WERI-Rb-1 (cell line): Measurements from ENCODE around the gene GDF9.

Source experiments
- DNase-seq: peaks from one replicate; pipeline ENCODE4 v3.0.0-alpha.2; 2020
- H3K27ac ChIP-seq: fragments of 250-450 bp; sonication (Bioruptor Pico); 2 replicates; pipeline ENCODE4 v1.5.1; 2020; ENCODE audit warnings: mild to moderate bottlenecking, moderate library complexity
- H3K27me3 ChIP-seq: fragments of 250-450 bp; sonication (Bioruptor Pico); 2 replicates; pipeline ENCODE4 v1.5.1; 2021; ENCODE audit warnings: mild to moderate bottlenecking, low read depth, moderate library complexity; ENCODE audit not compliant: insufficient read depth, severe bottlenecking
- H3K36me3 ChIP-seq: fragments of 250-450 bp; sonication (Bioruptor Pico); 2 replicates; pipeline ENCODE4 v1.5.1; 2020; ENCODE audit warnings: mild to moderate bottlenecking, moderate library complexity
- H3K4me3 ChIP-seq: 2 replicates; pipeline ENCODE4 v1.5.1; 2011; ENCODE audit warnings: low read depth, mild to moderate bottlenecking, control low read depth, low read length
- H3K9me3 ChIP-seq: fragments of 250-450 bp; sonication (Bioruptor Pico); 2 replicates; pipeline ENCODE4 v1.5.1; 2021; ENCODE audit warnings: mild to moderate bottlenecking, moderate library complexity; ENCODE audit not compliant: severe bottlenecking
- CTCF ChIP-seq: IDR thresholded peaks from 2 replicates; pipeline ENCODE4 v1.5.1; 2011; ENCODE audit warnings: low read depth, mild to moderate bottlenecking, control low read depth, inconsistent platforms, low read length

Gene GDF9

GRCh38 chr5:132821350-132821749 is 44.9 kb downstream of the GDF9 start:
- H3K4me3 ChIP-seq, result no peak overlapping the region
- no peak for TF ChIP-seq CTCF
- H3K36me3 ChIP-seq, result no peaks in the 10 kb centered on the region; the same call in none of the 2 replicates
- DNase-seq, result no peak
- no peaks in the 10 kb centered on the region for H3K9me3 ChIP-seq
- H3K27ac ChIP-seq, result no peak overlapping the region
- no peaks in the 10 kb centered on the region for H3K27me3 ChIP-seq

GRCh38 chr5:132820162-132820754 is 46.0 kb downstream of the GDF9 start:
- TF ChIP-seq CTCF, result peak; percentile 90
- Histone ChIP-seq H3K27ac (no peak overlapping the region), H3K4me3 (no peak overlapping the region), H3K9me3 (no peaks in the 10 kb centered on the region), H3K27me3 (no peaks in the 10 kb centered on the region), H3K36me3 (no peaks in the 10 kb centered on the region; the same call in 1 of the 2 replicates)
- DNase-seq, result peak; percentile 91

- no peak overlapping the region for H3K27ac ChIP-seq
Measured at GRCh38 chr5:132819468-132819867, 46.8 kb downstream of the GDF9 start.

GRCh38 chr5:132817011-132817410 is 49.3 kb downstream of the GDF9 start:
- H3K4me3 ChIP-seq, result no peak overlapping the region
- no peaks in the 10 kb centered on the region for H3K27me3 ChIP-seq
- DNase-seq, result no peak
- no peak for TF ChIP-seq CTCF
- no peak overlapping the region for H3K27ac ChIP-seq
- H3K36me3 ChIP-seq, result no peaks in the 10 kb centered on the region
- peaks cover 2% of the 10 kb centered on the region for H3K9me3 ChIP-seq

More at GRCh38 chr5:132819468-132819867, 46.8 kb downstream of the GDF9 start:
- Histone ChIP-seq H3K27me3 (no peaks in the 10 kb centered on the region), H3K9me3 (no peaks in the 10 kb centered on the region), H3K36me3 (no peaks in the 10 kb centered on the region; the same call in 1 of the 2 replicates), H3K4me3 (no peak overlapping the region)
- DNase-seq, result no peak
- TF ChIP-seq CTCF, result no peak

GRCh38 chr5:132816554-132816953 is 49.7 kb downstream of the GDF9 start:
- H3K36me3 ChIP-seq, result no peaks in the 10 kb centered on the region
- no peak for DNase-seq
- no peak overlapping the region for H3K27ac ChIP-seq
- H3K4me3 ChIP-seq, result no peak overlapping the region
- H3K27me3 ChIP-seq, result no peaks in the 10 kb centered on the region
- no peak for TF ChIP-seq CTCF
- H3K9me3 ChIP-seq, result peaks cover 2% of the 10 kb centered on the region

GRCh38 chr5:132816083-132816482 is 50.2 kb downstream of the GDF9 start:
- Histone ChIP-seq H3K36me3 (no peaks in the 10 kb centered on the region), H3K27ac (no peak overlapping the region), H3K9me3 (peaks cover 2% of the 10 kb centered on the region), H3K27me3 (no peaks in the 10 kb centered on the region), H3K4me3 (no peak overlapping the region)
- no peak for TF ChIP-seq CTCF
- DNase-seq, result no peak
